Activated CD4-positive, alpha-beta T cell treated with anti-CD3 and anti-CD28 coated beads, Interleukin-2, amount 50 U/mL, for 1 hour (primary cell): ENCODE data around the gene GRIN2A.

Experiments
- DNase-seq: peaks from one replicate; pipeline ENCODE4 v3.0.0-alpha.2; 2020

Gene GRIN2A

GRCh38 chr16:10182222-10183053 is at the start of gene GRIN2A:
Gene GRIN2A, minus strand, starts transcription at chr16:10182428. Its CDS starts 2,017 bp downstream, at chr16:10180411.
- DNase-seq = no peak

DNA sequence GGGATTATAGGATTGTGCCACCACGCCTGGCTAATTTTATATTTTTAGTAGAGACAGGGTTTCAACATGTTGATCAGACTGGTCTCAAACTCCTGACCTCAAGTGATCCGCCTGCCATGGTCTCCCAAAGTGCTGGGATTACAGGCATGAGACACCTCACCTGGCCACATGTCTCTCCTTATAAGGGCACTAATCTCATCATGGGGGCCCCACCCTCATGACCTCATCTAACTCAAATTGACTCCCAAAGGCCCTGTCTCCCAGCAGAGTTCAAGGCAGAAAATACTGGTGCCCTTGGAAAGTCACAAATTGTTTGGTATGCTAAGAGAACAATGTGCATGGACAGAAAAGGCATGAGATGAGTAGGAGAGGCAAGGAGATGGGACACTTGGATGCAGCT is 49.3 kb upstream of the GRIN2A start:
- DNase-seq = no peak

DNA sequence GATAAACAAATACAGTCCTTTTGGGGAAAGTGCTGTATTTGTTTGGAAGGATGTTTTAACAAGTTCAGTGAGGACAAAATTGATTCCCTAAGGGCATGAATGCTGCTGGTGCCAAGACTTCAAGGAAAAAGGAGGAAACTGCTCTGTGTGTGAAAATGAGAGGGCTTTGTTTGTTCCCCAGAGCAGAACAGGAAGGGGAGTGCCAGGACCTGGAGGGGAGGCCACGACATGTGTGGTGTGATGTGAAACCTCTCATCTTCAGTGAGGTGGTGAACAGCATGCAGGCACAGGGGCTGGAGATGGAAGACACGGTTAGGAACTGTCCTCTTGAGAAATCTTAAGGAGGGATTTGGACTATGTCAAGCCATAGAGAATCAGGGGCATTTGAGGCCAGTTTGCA is 46.6 kb upstream of the GRIN2A start:
- DNase-seq = no peak

DNA sequence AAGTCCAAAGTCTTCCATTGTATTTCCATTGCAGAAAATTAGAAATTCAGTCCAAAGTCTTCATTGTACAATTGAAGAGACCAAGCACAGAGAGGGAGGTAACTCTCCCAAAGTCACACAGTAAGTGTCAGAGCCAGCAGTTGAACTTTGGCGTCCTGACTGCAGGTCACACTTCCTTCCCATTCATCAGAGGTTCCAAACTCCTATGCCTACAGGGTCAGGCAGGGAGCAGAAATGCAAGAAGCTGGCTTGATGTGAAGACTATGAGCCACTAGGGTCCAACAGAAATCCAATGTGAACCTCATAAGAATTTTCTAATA is 44.7 kb upstream of the GRIN2A start:
- no peak for DNase-seq

DNA sequence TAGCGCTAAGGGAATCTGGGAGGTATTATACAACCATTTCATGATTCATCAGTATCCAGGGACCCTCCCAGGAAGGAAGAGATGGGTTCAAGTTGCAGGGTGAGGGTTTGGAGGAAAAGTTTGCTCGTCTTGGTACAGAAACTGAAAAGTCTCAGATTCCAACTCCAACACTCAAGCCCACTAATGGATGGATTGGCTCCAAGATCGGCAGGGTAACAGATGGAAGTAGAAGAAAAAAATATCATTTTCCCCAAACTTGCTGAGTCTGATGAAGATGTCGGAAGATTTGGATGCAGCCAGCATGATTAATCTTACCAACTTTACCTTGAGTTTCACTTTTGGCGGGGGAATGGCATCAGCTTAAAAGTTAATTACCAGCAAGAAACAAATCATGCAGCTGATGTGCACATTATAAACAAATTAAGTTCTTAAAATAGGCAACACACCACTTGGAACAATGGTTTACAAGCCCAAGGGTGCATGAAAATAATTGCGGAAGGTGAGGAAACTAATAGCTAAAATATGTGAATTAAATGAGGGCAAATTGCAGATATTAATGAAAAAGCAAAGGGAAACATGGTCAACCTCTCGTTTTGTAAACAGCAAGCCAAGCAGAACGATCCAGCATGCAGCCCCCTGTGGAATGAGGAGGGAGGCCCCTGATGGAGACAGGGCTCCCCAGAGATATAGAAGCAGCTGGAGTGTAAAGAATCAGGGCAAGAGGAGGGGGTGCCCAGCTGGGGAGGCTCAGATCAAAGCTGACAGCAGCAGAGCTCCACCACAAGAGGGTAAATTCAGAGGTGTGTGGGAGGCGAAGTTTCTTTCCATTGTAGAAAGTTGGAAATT is 44.1 kb upstream of the GRIN2A start:
- DNase-seq = no peak

- DNase-seq = no peak
Measured at GRCh38 chr16:10225653-10226052, 43.4 kb upstream of the GRIN2A start.

- DNase-seq = no peak
Measured at GRCh38 chr16:10224850-10225249, 42.6 kb upstream of the GRIN2A start.

DNA sequence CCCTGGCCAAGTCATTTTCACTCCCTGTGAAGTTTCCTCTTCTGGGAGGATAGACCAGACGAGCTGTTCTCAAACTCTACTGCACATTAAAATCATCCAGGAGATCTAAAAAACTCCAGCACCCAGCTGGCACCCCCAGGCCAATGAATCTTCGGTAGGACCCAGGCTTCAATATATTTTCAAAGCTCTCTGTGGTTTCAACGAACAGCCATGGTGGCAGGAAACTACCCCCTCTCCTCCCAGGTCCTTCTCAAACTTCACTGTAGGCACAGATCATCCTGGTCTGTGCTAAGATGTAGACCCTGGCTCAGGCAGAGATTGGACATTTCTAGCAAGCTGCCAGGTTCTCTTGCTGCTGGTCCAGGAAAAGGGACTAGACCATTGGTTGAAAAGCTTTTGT is 38.7 kb upstream of the GRIN2A start:
- DNase-seq = no peak

DNA sequence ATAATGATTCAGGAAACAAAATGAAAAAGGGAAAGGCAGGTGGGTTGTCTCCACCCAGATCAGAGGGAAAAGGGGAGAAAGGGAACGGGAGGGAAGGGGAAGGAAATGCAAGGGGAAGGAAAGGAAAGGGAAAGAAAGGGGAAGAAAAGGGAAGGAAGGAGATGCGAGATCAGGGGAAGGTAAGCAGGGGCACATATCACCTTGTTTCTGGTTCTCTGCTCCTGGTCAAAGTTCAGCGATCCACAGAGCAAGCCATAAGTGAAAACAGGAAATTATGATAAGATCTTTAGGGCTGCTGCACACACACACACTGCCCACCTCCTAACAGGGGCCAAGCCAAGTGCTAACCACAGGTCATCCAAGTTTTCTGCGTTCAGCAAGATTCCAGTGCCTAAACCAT is 37.5 kb upstream of the GRIN2A start:
- no peak for DNase-seq

- no peak for DNase-seq
Measured at GRCh38 chr16:10218490-10219206, 36.4 kb upstream of the GRIN2A start.

GRCh38 chr16:10213748-10214147 is 31.5 kb upstream of the GRIN2A start:
- DNase-seq = no peak

GRCh38 chr16:10210944-10211343 is 28.7 kb upstream of the GRIN2A start:
- no peak for DNase-seq

- no peak for DNase-seq
Measured at GRCh38 chr16:10206865-10207264, 24.6 kb upstream of the GRIN2A start.

DNA sequence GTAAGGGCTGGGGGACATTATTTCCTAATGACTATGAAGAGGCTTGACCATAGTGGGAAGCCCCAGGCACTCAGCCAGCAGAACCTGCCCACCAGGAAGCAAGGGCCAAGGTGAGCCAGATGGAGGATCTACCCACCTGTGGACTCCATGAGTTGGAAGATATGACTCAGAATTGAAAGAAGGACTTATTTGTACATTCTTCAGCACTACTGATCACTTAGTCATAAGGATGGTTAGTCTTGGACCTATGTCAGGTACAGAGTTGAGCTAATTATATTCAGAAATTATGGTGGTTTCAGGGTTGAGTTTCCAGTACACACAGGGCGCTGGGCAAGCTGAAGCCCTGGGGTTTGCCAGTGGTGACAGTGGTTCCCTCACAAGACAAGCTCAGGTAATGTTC is 24.0 kb upstream of the GRIN2A start:
- no peak for DNase-seq

DNA sequence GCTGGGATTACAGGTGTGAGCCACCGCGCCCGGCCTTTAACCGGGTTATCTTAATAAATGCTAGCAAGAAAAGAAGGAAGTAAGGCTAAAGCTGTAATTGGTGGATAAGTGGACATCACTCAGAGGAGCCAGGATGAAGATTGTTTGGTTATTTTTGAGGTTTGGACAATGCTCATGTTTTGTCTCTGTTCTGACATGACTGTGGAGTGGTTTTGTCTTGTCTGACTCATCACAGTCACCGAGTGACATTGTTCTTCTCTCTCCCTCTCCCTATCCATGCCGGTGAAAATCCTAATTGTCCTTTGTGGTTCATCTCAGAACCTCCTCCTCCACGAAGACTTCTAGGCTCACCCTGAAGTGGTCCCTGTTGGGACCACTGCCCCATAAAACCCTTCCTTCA is 23.5 kb upstream of the GRIN2A start:
- no peak for DNase-seq

DNA sequence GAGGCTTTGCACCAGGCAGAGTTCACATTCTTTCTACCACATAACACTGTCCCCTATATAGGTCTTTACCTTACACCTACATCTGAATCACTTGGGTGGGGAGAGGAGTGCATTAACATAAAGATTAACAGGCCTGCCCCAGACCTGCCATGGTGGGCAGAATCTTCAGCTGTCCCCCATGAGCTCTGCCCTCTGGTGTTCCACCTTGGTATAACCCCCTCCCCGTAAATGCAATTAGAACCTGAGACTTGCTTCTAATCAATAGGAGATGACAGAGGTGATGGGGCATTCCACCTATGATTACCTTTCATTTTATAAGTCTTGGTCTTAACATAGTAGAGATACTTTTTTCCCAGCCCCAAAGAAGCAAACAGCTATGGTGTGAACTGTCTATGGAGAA is 20.4 kb upstream of the GRIN2A start:
- DNase-seq = no peak

DNA sequence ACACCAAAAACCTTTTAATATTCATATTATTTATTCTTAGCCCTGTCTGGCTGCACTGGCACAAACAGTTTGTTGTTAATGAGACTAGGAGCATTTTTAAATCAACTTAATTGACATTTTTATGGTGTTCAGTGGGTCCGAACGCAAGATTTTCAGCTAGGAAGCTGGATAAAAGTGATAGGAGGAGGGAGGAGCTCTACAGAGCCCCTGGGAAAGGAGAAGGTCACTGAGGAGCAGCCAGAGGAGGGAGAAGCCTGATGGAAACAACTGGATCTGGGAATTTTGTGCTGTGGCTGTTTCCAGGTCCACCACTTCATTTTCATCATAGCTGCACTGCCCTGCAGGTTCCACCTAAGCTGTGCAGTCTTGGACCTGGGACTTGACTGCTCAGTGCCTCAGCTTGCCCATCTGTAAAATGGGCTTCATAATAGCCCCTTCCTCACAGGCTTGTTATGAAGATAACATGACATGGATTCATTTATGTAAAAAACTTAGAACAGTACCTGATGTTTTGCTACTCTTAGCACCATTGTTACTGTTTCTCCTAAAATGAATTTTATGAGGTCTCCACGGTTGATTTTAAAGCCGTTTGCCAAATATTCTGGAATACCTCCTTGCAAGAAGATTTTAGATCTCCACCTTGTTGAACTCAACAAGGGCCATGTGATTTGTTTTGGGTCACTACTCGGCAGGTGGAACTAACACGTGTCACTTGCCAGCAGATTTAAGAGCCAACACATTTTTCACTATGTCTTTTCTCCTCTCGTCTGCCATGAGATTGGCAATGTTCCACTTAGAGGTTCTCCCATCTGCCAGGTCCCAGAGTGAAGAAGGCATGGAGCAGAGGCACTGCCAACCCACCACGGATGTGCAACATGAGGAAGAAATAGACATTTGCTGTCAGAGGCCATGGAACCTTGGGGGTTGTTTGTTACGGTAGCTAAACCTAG is 18.7 kb upstream of the GRIN2A start:
- no peak for DNase-seq

- DNase-seq = no peak
Measured at GRCh38 chr16:10196999-10197398, 14.8 kb upstream of the GRIN2A start.

GRCh38 chr16:10191096-10191495 is 8.9 kb upstream of the GRIN2A start:
- no peak for DNase-seq

GRCh38 chr16:10189861-10190390 is 7.7 kb upstream of the GRIN2A start:
- DNase-seq = no peak

- DNase-seq = no peak
Measured at GRCh38 chr16:10188236-10188635, 6.0 kb upstream of the GRIN2A start.
